ENCODE data around the gene TNFAIP8L1.
A peak's percentile ranks its signal among the peaks of the same experiment; 100 is the strongest.

The TNFAIP8L1 gene

DNA sequence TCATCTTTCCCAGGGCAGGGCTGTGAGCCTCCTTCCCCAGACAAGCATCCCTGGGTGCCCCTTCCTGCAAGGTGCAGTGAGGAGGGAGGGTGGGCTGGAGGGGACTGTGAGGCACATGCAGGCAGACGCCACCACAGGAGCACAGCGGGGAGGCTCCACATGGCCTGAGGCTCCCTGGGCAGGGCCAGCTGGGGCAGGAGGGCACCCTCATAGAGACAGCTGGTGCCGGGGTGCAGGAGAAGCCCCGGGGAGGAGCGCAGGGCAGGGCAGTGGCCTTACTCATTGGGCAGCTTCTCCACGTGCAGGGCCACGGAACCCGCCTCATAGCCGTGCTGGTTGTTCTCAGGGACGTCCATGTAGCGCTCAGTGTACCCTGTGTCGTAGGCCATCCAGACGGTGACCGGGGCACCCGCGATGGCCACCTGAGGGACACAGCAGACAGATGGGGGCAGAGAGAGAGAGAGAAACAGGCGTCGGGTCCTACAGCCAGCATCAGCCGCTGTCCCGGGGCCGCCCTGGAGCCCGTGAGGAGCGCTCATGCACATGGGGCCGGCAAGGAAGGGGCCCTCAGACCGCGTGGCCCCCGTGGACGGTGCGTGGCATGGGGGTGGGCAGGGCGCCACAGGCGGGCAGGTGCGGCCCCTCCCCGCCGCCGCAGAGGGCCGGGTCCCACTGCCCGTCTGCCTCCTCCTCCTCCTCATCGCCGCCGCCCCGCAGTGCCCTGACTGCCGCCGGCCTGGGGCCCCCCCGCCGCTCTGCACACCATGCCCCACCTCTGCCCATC is 43.3 kb downstream of the TNFAIP8L1 start:
- DNase-seq = no peak

DNA sequence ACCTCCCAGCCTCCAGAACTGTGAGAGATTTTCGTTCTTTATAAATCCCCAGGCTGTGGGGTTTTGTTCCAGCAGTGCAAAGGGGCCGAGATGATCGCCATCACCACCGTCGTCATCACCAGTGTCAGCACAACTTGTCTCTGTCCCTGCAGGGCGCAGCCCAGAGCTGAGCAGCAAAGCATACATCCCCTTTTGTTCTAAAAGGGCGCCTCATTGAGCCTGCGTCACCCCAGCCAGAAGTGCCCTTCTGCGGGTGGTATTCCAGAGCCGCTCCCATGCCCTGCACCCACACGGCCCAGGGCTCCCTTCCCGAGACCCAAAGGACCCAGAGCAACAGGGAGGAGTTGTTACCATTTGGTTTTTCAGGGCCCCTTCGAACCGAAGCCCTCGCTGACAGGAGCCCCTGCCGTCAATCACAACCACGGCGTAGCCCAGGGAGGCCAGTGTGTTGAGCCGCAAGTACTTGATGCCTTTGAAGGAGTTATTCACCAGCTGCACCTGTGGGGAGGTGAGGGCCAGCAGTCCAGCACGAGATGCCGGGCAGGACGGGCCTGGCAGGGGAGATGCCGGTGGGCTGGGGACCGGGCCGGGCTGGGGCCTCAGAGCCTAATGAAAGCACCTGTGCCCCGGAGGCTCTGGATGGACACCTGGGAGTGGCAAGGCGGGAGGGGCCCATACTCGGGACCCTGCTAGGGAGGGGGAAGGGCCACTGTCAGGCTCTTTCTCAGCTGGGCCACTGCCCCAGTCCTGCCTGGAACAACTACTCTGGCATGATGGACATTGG is 45.2 kb downstream of the TNFAIP8L1 start:
- no peak for DNase-seq

DNA sequence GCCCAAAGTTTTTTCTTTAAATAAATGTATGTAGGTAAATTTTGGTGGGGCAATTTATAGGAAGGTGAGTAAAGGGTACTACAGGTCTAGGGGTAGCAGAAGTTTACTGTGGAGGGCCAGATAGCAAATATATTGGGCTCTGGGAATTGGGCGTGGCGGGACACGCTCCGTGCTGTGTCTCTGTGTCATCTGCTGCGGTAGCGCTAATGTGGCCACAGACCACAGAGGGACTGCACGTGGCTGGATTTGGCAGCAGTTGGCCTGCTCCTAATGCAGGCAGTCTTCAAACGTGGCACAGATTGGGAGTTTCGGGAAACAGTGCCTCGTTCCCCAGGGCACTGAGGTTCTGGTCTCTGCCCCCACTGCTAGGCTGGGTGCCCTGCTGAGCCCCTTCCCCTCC is 47.4 kb downstream of the TNFAIP8L1 start:
- no peak for DNase-seq

DNA sequence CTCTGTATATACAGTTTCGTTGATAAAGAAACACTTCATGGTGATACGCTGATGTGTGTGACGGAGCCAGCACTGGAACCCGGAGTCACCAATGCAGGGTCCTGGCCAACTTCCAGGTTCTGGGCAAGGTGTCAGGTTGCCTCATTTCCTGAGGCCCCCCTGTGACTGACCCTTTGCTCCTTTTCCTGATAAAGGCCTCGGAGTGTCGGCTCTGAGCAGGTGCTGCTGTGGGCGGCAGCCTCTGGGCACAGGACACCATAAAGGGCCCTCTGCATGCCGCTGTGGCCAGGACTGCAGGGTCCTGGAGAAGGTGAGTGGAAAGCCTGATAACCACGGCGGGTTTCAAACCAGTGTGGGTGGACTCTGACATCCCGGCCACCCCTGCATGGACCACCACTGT is 48.1 kb downstream of the TNFAIP8L1 start:
- no peak for DNase-seq

DNA sequence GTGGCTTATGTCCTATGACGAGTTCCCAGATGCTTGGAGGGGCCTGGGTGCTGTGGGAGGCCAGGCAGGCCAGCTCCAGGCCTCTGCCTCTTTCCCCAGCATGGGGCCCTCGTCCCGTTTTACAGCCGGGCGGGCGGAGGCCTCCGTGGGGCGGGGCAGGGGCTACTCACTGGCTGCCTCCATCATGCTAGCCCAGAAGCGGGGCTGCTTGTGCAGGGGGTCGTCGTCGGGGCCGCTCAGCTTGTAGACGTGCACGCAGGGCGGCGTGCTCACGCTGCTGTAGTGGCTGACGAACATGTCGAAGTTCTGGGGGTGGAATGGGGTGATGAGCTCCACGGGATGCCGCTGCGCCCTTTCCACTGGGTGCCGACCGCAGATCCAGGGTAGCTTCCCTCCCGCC is 49.3 kb downstream of the TNFAIP8L1 start:
- no peak for DNase-seq

DNA sequence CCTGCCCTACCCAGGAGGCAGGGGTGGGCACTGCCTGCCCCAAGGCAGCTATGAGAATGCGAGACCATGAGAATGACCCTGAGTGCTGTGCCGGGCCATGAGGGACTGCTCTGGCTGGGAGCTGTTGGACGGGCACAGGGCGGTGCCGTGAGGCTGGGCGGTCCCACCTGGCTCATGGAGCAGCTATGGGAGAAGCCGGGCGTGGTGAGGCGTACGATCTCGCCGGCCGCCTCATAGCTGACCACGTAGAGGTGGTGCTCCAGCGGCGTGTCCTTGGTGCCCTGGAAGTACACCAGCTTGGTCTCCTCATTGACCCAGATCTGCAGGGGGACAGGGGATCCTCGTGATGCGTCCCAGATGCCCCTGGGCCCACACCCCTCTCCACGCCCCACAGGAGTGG is 50.1 kb downstream of the TNFAIP8L1 start:
- DNase-seq = no peak

DNA sequence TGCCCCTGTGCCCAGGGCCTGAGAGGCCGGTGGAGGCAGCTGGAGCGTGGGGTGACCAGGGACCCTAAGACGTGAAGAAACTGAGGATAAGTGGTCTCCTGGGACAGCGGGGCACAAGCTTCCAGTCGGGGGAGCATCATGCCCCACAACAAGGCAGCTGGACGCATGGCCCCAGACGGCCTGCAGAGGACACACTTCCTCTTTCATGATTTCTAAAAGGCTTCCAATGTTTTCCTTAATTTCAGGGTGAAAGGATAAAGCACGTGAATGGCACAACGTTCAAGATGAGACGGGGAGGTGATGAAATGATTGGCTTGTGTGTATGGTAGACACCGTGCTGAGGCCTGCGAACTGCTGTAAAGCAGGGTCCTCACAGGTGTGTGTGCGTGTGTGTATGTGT is 51.0 kb downstream of the TNFAIP8L1 start:
- DNase-seq = no peak

DNA sequence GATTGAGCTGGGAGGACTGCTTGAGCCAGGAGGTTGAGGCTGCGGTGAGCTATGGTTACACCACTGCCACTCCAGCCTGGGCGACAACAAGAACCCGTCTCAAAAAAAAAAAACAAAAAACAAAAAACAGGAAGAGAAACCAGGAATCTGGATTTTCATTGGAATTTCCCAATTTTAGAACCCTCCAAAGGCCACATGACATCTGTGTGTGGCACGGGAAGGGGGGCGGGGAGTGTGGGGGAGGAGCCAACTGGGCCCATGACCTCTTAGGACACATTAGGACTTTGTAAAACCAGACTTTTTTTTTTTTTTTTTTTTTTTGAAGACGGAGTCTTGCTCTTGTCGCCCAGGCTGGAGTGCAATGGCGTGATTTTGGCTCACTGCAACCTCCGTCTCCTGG is 52.1 kb downstream of the TNFAIP8L1 start:
- no peak for DNase-seq

DNA sequence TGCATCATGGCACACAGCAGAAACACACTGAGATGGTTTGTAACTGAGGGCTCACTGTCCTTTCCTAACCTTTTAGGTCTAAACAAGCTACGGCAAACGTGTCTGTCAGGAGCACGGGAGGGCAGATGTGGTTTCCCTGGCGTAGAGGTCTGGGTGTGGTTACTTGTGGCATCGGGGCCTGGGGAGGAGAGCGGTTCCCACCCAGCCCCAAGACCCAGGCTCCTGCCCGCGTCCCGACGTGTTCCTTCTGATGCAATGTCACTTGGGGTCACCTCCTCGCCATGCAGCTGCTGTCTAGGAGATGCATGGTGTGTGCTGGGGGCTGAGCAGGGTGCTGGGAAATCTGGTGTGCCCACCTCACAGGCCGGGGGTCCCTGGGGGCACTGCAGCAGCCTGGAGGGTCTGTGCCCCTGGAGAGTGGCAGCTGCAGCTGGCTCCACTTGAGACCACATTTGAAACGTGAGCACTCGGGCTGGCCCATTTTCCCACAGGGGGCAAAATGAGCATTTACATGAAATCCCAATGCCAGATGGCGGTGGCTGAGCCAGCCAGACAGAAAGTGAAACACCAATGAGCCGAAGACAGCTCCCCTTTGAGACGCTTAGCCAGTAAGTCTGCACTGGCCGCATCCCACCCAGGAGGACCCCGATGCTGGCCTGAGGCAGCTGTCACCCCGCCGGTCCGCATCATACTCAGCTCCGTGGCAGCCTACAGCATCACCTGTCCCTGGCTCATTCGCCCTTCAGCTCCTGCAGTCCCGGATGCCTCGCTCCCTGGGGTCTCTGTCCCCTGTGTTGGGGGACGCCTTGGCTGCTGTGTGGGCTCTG is 53.1 kb downstream of the TNFAIP8L1 start:
- no peak for DNase-seq

DNA sequence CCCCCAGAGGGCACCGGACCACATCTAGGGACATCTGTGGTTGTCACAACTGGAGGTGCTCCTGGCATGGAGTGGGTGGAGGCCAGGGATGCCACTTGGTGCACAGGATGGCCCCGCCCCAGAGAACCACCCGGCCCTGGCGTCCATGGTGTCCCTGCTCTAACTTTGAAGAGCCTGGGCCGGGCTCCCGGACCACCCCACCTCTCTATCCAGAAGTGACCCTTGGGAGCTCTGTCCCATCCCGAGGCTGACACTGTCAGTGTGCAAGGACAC is 53.7 kb downstream of the TNFAIP8L1 start:
- DNase-seq = no peak

DNA sequence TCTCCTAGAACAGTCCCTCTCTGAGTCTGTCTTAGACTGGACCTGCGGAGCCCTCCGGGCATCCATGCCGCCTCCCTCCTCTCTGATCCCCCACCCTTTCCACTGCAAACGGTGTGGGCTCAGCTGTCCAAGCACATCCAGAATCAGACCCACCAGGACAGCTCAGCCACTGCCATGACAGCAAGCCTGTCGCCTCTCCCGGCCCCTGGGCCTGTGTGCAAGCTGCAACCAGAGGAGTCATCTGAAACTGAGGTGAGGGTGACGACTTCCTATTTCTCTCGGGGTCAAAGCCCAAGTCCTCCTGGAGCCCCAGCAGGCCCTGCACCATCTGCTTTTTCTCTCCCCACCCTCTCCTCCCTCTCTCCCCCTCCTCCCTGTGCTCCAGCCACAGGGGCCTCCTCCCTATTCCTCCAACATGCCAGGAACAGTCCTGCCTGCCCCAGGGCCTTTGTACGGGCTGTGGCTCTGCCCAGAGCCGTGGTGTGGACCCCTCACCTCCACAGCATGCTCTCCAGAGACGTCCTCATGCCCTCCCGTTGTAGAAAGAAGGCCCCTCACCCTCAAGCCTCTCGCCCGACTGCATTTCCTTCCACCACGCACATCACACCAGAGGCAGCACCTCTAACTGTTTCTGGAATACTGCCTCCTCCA is 54.3 kb downstream of the TNFAIP8L1 start:
- no peak for DNase-seq

DNA sequence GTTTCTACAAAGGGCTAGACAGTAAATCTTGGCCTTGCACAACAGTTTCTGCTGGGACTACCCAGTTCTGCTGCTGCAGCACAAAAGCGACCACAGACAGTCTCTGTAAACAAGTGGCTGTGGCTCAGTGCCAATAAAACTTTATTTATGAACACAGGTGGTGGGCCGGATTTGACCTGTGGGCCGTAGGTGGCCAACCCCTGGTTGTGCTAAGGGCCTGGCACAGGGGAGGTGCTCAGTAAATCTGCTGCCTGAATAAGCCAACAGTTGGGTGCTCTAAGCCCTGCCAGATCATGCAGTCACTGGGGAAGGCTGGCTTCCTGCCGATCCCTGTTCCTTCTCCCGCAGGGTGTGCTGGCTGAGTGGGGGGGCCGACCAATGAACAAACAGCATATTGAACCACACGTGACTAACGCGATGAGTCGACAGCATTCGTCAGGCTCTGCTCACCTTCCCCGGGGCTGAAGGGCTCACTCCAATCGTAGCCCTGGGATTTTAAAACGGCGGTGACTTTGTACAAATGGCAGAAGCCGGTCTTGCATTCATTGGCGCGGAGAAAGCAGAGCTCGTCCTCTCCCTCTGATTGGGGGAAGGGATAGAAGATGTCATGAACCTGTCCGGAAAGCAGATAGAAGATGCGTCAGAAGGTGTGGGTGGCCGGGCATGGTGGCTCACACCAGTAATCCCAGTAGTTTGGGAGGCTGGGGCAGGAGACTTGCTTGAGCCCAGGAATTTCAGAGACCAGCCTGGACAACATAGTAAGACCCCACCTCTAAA is 55.1 kb downstream of the TNFAIP8L1 start:
- DNase-seq = peak; percentile 77

DNA sequence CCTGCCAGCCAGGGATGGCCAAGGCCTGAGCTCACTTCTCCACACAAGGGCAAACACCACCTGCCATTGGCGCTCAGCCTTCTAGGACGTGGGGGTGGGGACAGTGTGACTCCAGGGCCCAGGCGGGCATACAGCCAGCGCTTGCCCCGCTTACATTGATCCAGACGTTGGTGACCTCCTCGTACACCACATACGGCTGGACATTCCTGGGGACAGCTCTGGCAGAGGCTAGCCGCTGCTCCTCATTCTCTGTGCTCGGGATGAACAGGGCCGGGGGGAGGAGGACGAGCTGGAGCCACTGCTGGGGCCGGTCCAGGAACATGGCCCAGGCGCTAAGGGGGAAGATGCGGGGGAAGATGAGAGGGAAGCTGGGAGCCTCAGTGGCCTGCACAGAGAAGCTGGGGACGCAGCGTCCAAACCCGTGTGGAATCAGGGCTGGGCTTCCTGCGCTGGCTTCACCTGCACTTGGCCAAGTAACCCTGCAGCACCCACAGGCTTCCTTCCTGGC is 56.0 kb downstream of the TNFAIP8L1 start:
- no peak for DNase-seq

DNA sequence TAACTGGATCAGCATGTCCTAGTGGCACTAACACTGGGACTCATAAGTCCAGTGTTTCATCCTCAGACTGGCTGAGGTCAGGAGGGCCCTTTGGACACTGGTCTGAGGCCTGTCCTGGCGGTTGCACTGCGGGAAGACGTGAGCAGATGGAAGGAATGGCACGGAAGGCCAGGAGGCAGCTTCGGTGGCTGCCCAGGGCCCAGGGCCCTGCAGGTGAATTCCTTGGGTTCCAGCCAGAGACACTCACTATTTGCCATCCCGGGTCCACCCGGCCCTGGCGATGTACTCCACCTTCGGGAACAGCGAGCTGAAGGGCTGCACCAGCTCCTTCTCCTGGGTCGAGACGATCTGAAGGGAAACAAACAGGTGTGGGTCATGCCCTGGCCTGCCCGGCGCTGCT is 58.0 kb downstream of the TNFAIP8L1 start:
- DNase-seq = no peak

DNA sequence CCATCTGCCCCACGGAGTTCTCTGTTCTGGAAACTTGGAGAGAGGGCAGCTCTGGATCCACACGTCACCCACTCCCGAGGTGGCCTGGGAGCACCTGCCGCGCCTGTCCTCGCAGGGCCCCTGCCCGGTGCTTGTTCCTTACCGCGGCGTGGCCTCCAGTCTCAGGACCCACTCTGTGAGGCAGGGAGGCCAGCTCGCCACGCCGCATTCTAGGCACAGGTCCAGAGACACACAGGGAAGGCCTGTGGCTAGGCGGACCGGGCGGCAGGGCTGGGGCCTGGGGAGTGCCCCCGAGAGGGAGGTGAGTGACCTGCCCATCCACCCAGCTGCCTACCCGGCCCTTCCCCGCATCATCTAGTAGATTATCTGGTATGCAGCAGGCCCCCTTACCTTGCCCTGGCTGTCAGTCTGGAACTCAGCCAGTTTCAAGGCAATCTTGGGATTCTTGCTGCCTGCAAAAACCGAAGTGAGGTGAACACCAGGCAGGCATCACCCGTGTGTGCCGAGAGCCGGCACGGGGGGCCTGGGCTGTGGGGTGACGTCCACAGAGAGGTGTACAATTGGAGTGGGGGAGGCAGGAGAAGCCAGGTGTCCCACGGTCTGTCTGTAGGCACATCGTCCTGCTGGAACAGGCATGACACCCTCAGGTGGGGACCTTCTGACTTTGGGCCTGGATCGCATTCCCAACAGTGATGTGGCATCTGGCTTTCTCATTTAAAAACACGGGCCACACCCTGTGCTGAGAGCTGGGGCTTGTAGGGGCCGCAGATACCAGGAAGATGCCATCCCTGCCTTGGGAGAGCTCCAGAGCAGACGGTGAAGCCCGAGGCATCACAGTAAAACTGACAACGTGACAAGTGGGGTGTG is 60.7 kb downstream of the TNFAIP8L1 start:
- no peak for DNase-seq

DNA sequence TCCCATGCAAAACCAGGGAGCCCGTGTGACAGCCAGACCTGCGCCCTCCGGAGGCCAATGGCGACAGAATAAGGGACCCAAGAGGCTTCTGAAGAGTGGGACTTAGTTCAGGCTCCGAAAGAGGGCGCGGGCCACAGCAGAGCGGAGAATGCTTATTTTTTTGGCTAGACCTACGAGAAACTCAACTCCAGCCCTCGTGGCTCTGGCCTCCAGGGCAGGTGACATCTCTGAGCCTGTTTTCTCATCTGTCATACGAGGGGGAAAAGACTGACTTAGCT is 61.3 kb downstream of the TNFAIP8L1 start:
- DNase-seq = no peak

DNA sequence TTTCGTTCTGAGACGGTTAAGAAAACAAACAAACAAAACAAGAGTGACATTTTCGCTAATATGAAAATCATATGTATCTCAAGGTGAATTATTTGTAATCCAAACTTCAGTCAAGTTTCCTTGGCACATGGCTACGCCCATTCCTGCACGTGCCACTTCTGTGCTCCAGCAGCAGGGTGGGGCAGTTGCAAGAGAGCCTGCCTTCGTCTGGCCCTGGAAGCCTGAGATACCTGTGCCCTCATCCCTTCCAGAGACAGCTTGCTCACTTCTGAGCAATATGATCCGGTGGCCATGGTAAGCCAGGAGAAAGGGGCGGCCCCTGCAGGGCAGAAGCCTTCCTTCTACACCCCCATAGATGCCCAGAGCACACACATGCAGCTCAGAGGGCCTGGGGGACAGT is 62.2 kb downstream of the TNFAIP8L1 start:
- no peak for DNase-seq

DNA sequence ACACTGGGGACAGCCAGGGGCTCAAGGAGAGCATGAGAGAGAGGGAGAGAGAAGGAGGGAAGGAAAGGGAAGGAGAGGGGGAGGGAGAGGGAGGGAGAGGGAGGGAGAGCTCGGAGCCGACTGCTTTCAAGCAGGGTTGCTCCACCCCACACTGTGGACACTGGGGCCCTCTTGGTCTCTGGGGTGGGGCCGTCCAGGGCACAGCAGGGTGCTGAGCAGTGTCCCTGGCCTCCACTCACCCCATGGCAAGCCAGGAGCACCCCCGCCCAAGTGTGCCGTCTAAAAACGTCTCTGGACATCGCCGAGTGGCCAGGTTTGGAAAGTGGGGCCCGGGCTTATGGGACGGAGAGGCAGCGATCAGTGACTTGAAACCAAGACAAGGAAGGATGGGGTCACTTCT is 63.4 kb downstream of the TNFAIP8L1 start:
- no peak for DNase-seq

DNA sequence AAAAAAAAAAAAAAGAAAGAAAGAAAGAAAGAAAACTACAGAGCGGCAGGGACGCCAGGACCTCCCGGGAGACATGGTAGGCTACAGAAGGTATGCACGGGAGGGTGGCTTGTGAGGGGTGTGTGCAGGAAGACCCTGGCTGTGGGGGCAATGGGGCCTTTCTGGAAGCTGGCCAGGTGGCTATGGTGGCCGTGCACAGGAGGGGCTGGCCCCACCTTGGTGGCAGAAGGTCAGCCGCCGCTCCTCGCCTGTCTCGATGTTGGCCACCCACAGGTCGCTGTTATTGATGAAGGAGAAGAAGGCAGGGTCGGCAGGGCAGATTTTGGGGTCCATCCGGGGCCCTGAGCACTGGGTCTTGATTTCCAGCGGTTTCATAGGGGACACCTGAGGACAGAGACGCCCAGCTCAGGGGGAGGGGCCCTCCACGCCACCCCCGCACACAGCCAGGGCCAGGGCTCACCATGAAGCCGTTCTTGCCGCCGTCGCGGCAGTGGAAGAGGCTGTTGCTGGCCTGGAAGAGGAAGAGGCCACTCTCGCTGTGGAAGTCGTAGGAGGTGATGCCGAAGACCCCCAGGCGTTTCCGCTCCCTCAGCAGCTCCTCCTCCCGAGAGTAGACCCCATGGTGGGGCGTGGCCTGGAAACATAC is 64.5 kb downstream of the TNFAIP8L1 start:
- no peak for DNase-seq

DNA sequence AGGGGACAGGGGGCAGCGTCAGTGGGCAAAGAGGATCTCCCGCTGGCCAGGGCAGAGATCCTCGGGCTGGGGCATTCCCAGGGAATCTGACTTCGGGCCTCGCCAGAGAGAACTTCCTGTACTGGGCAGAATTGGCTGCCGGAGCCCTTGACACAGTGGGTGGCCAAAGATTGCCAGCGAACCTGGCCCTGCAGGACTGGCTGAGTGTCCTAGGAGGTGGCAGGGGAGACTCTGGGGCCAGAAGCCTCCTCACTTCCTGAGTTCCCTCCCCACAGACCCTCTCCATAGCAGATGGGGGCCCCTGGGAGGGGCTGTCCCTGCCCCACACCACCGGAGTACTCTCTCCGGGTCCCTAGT is 65.0 kb downstream of the TNFAIP8L1 start:
- no peak for DNase-seq
